GM23248 (cell line): Measurements from ENCODE around the gene CD300LF.

Source experiments
- EZH2 ChIP-seq: fragments of 200-600 bp; sonication (generic); IDR thresholded peaks from 2 replicates; pipeline ENCODE4 v1.6.1; 2018; ENCODE audit warnings: antibody characterized with exemption, mild to moderate bottlenecking; ENCODE audit not compliant: insufficient read depth, poor library complexity, severe bottlenecking
- EZH2phosphoT487 ChIP-seq: fragments of 200-600 bp; sonication (generic); IDR thresholded peaks from 2 replicates; pipeline ENCODE4 v1.6.1; 2018; ENCODE audit warnings: antibody characterized with exemption, moderate library complexity, mild to moderate bottlenecking, low read depth; ENCODE audit not compliant: insufficient read depth

- no peak for TF ChIP-seq EZH2phosphoT487
- TF ChIP-seq EZH2: no peak
Observed at GRCh38 chr17:74739227-74739831, 26.6 kb upstream of the CD300LF start.
